PFSK-1 (cell line): ENCODE results near the gene JPT2.

Experiments
- POLR2AphosphoS5 ChIP-seq: IDR thresholded peaks from 2 replicates; pipeline ENCODE4 v1.6.1; 2012; ENCODE audit warnings: low read depth, mild to moderate bottlenecking, control low read depth, low read length, moderate library complexity
- REST ChIP-seq, 2 experiments: IDR thresholded peaks; 2 replicates each; pipeline versions ENCODE4 v1.6.1 to v1.8.0; 2011 to 2012; ENCODE audit warnings: low read depth in 2 of 2, low read length in 2 of 2, control low read depth in 1 of 2, inconsistent platforms in 1 of 2, mild to moderate bottlenecking in 1 of 2, moderate library complexity in 1 of 2; ENCODE audit not compliant: insufficient read depth in 1 of 2
- TAF1 ChIP-seq: IDR thresholded peaks from 2 replicates; pipeline ENCODE4 v1.6.1; 2012; ENCODE audit warnings: low read length, control low read depth, borderline replicate concordance; ENCODE audit not compliant: insufficient read depth

GRCh38 chr16:1670866-1671265, 7.2 kb upstream of the JPT2 start:
- TF ChIP-seq POLR2AphosphoS5 (no peak), REST (IDR thresholded peaks at IDR 0.05; ENCODE audit: insufficient read depth in 1 of 2, low read depth in 2 of 2, low read length in 2 of 2) (no peak), TAF1 (no peak)
